Measurements from ENCODE around the gene ATP2B2. TPM values are rescaled to one million over a fixed set of nuclear protein-coding genes. Genes with fewer than 3 reads are reported as not detected.

Gene ATP2B2
- total RNA-seq, 2 donors from 2014 or later = 0.14 to 0.74 TPM

DNA sequence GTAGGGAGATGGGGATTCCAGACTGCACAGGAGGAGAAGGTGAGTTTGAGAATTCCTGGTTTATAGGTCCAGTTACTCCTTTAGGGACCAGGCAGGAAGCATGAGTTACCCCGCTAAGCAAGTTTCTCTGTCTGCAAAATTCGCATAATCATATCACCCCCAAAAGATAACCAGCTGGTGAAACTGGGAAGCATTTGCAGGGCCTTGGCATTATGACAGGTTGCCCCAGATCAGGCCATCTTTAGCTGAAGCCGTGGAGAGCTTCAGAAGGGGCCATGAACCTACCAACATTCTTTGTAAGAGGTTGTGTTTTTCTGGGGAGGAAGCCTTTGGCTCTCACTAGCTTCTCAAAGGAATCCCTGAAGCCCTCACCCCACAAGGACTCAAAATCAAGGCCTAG lies 29.4 kb downstream of the ATP2B2 start:
- no peaks in the 10 kb centered on the region for H3K4me1 ChIP-seq (replicated peaks)
- TF ChIP-seq POLR2A (IDR thresholded peaks at IDR 0.05) = no peak
- TF ChIP-seq CTCF (IDR thresholded peaks at IDR 0.05) = no peak
- TF ChIP-seq POLR2AphosphoS5 (IDR thresholded peaks at IDR 0.05) = no peak
- WGBS = 72% methylated on average over 3 of the region's 3 CpGs
- DNase-seq (ENCODE audit: low spot score) = no peak
- H3K27ac ChIP-seq = no peak overlapping the region
- H3K4me3 ChIP-seq = no peak overlapping the region
- H3K27me3 ChIP-seq (replicated peaks; ENCODE audit: insufficient read depth) = no peaks in the 10 kb centered on the region
- no peaks in the 10 kb centered on the region for H3K36me3 ChIP-seq
- intact Hi-C loops (cut with DNase I) = no loop called here
- no peaks in the 10 kb centered on the region for H3K9me3 ChIP-seq

DNA sequence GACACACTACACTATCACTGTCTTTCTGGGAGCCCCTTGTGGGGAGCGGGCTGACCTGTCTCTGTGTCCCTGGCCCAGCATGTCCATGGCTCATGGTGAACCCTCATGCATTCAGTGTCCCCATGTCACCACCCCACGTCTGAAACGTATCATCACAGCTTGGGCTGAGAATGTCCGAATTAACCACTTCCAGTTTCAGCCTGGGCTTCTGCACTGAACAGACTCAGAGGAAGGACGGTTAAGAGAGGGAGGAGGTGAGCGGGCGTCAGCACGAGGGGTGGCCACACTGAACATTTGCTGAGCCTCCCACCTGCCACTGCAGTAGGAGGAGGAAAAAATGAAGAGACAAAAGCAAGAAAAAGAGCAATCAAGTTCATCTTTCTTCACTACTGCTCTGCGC lies 30.5 kb downstream of the ATP2B2 start:
- no peak for DNase-seq (ENCODE audit: low spot score)
- Histone ChIP-seq H3K27ac (no peak overlapping the region), H3K36me3 (no peaks in the 10 kb centered on the region), H3K9me3 (no peaks in the 10 kb centered on the region), H3K4me3 (no peak overlapping the region), H3K27me3 (replicated peaks; ENCODE audit: insufficient read depth) (no peaks in the 10 kb centered on the region), H3K4me1 (replicated peaks) (no peaks in the 10 kb centered on the region)
- intact Hi-C loops (cut with DNase I) = no loop called here
- TF ChIP-seq CTCF (IDR thresholded peaks at IDR 0.05) = no peak
- TF ChIP-seq POLR2AphosphoS5 (IDR thresholded peaks at IDR 0.05) = no peak
- no peak for TF ChIP-seq POLR2A (IDR thresholded peaks at IDR 0.05)
- WGBS = 53% methylated on average over 9 of the region's 9 CpGs

DNA sequence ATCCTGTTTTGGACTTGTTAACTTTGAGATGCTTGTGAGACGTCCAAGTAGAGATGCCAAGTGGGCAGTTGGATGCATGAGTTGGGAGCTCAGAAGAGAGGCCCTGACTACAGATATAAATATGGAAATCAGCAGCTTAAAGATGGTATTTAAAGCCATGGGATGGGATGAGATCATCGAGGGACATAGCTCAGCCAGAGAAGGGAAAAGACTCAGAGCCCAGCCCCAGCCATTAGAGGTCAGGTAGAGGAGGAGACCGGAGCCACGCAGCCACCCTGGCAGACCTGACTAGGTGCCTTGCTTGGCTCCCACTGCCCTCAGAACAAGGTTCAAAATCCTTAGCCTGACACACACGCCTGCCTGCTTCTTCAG lies 31.1 kb downstream of the ATP2B2 start:
- no peaks in the 10 kb centered on the region for H3K9me3 ChIP-seq
- no peak for DNase-seq (ENCODE audit: low spot score)
- no peak overlapping the region for H3K27ac ChIP-seq
- H3K36me3 ChIP-seq = no peaks in the 10 kb centered on the region
- no peak overlapping the region for H3K4me3 ChIP-seq
- intact Hi-C loops (cut with DNase I) = no loop called here
- no peaks in the 10 kb centered on the region for H3K4me1 ChIP-seq (replicated peaks)
- H3K27me3 ChIP-seq (replicated peaks; ENCODE audit: insufficient read depth) = no peaks in the 10 kb centered on the region
- no peak for TF ChIP-seq CTCF (IDR thresholded peaks at IDR 0.05)
- TF ChIP-seq POLR2A (IDR thresholded peaks at IDR 0.05) = no peak
- no peak for TF ChIP-seq POLR2AphosphoS5 (IDR thresholded peaks at IDR 0.05)
- WGBS = 70% methylated on average over 5 of the region's 5 CpGs

DNA sequence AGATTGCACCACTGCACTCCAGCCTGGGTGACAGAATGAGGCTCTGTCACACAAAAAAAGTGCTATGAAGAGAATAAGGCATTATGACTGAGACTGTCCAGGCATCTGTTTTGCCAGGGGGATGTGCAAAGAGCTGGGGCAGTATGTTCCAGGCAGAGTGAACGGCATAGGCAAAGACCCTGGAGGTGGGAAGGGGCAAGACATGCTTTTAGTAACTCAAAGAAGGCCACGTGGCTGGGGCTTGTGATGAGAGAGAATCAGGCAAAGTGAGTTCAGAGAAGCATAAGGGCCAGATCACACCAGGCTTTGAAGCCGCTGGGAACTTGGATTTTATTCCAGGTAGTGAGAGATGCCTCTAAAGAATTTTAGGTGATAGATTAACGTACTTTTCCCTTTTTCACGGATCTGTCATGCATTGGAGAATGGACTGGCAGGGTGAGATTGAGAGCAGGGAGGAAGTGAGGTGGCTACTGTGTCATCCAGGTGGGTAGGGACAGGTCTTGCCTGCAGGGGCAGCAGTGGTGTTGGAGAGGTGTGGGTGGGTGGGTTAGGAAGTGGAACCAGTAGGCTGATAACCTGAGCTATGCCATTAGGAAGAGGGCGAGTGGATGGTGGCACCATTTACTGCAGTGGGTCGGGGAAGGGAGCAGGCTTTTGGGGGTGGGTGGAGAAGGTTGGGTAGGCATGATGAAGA lies 31.7 kb downstream of the ATP2B2 start:
- TF ChIP-seq POLR2AphosphoS5 (IDR thresholded peaks at IDR 0.05) (no peak), CTCF (IDR thresholded peaks at IDR 0.05) (no peak), POLR2A (IDR thresholded peaks at IDR 0.05) (no peak)
- intact Hi-C loops (cut with DNase I) = no loop called here
- Histone ChIP-seq H3K4me3 (no peak overlapping the region), H3K36me3 (no peaks in the 10 kb centered on the region), H3K27ac (no peak overlapping the region), H3K4me1 (replicated peaks) (no peaks in the 10 kb centered on the region), H3K27me3 (replicated peaks; ENCODE audit: insufficient read depth) (no peaks in the 10 kb centered on the region), H3K9me3 (no peaks in the 10 kb centered on the region)
- 69% methylated on average over 7 of the region's 7 CpGs for WGBS
- no peak for DNase-seq (ENCODE audit: low spot score)

- no peaks in the 10 kb centered on the region for H3K9me3 ChIP-seq
- H3K36me3 ChIP-seq = no peaks in the 10 kb centered on the region
- intact Hi-C loops (cut with DNase I) = no loop called here
- no peaks in the 10 kb centered on the region for H3K4me1 ChIP-seq (replicated peaks)
- WGBS = 97% methylated on average over 2 of the region's 2 CpGs
- no peaks in the 10 kb centered on the region for H3K27me3 ChIP-seq (replicated peaks; ENCODE audit: insufficient read depth)
- H3K4me3 ChIP-seq = no peak overlapping the region
- TF ChIP-seq CTCF (IDR thresholded peaks at IDR 0.05) (no peak), POLR2AphosphoS5 (IDR thresholded peaks at IDR 0.05) (no peak), POLR2A (IDR thresholded peaks at IDR 0.05) (no peak)
- DNase-seq (ENCODE audit: low spot score) = no peak
- H3K27ac ChIP-seq = no peak overlapping the region
Observed at GRCh38 chr3:10472877-10473440, 32.4 kb downstream of the ATP2B2 start.
